Keratinocyte (primary cell): ENCODE data around the gene IPMK. TPM values are rescaled to one million over a fixed set of nuclear protein-coding genes. Genes with fewer than 3 reads are reported as not detected.
A peak's percentile ranks its signal among the peaks of the same experiment; 100 is the strongest.

Source experiments
- DNase-seq: peaks from one replicate; pipeline ENCODE4 v3.0.0-alpha.2; 2011; ENCODE audit warnings: low read depth, missing footprints, low spot score
- FAIRE-seq: peaks from 2 replicates; lab custom pipeline; 2011; peaks lifted over from hg19 to GRCh38; lab: Jason Lieb, UNC
- H2AFZ ChIP-seq: 2 replicates; pipeline ENCODE4 v1.6.0; 2012; ENCODE audit warnings: low read length, control low read depth, inconsistent platforms; ENCODE audit not compliant: control insufficient read depth
- H3K27ac ChIP-seq: 2 replicates; pipeline ENCODE4 v1.5.1; 2011; ENCODE audit warnings: low read length; ENCODE audit not compliant: control insufficient read depth, insufficient read depth
- H3K27me3 ChIP-seq: 3 replicates; pipeline ENCODE4 v1.6.0; 2011; ENCODE audit warnings: low read length; ENCODE audit not compliant: control insufficient read depth, insufficient read depth; ENCODE audit errors: extremely low read depth
- H3K36me3 ChIP-seq, 2 experiments: 2 replicates in 1 of 2; 3 replicates in 1 of 2; pipeline ENCODE4 v1.5.1; 2011; ENCODE audit warnings: low read length in 2 of 2, mild to moderate bottlenecking in 1 of 2; ENCODE audit not compliant: control insufficient read depth in 2 of 2, insufficient read depth in 2 of 2; ENCODE audit errors: extremely low read depth in 1 of 2
- H3K4me1 ChIP-seq: 3 replicates; pipeline ENCODE4 v1.5.1; 2011; ENCODE audit warnings: low read length; ENCODE audit not compliant: control insufficient read depth, insufficient read depth; ENCODE audit errors: extremely low read depth
- H3K4me2 ChIP-seq: 3 replicates; pipeline ENCODE4 v1.6.0; 2011; ENCODE audit warnings: low read depth, low read length; ENCODE audit not compliant: control insufficient read depth, insufficient read depth; ENCODE audit errors: extremely low read depth
- H3K4me3 ChIP-seq, 3 experiments: fragments of 200-600 bp in 1 of 3; sonication (generic) in 1 of 3; 2 replicates in 2 of 3; 3 replicates in 1 of 3; pipeline ENCODE4 v1.5.1; 2011 to 2016; ENCODE audit warnings: low read length in 3 of 3, mild to moderate bottlenecking in 3 of 3, control low read depth in 2 of 3, inconsistent platforms in 1 of 3, low read depth in 1 of 3, mixed read lengths in 1 of 3, mixed run types in 1 of 3, moderate library complexity in 1 of 3; ENCODE audit not compliant: control insufficient read depth in 2 of 3, insufficient read depth in 2 of 3; ENCODE audit errors: extremely low read depth in 1 of 3
- H3K79me2 ChIP-seq: 2 replicates; pipeline ENCODE4 v1.6.0; 2012; ENCODE audit warnings: low read length; ENCODE audit not compliant: control insufficient read depth, insufficient read depth
- H3K9ac ChIP-seq: 3 replicates; pipeline ENCODE4 v1.6.0; 2011; ENCODE audit warnings: low read length; ENCODE audit not compliant: control insufficient read depth, insufficient read depth; ENCODE audit errors: extremely low read depth
- H3K9me1 ChIP-seq: 3 replicates; pipeline ENCODE4 v1.6.0; 2011; ENCODE audit warnings: low read length; ENCODE audit not compliant: control insufficient read depth, insufficient read depth; ENCODE audit errors: extremely low read depth
- H3K9me3 ChIP-seq: 2 replicates; pipeline ENCODE4 v1.5.1; 2012; ENCODE audit warnings: low read depth, low read length; ENCODE audit not compliant: control insufficient read depth
- H4K20me1 ChIP-seq: 3 replicates; pipeline ENCODE4 v1.6.0; 2011; ENCODE audit warnings: low read length; ENCODE audit not compliant: control insufficient read depth, insufficient read depth; ENCODE audit errors: extremely low read depth
- EZH2 ChIP-seq: IDR thresholded peaks from one replicate; pipeline ENCODE4 v1.6.1; 2012; ENCODE audit warnings: inconsistent platforms, mild to moderate bottlenecking, low read length, moderate library complexity
- dilution Hi-C: fragments of 300-500 bp; cut with MboI; formaldehyde crosslinking; loops from one replicate; pipeline ENCODE4 v1.7.0; 2020; ENCODE audit warnings: low sequenced_read_pairs; ENCODE audit not compliant: extremely low pct_ligation_motif_present
- polyA plus RNA-seq, 5 experiments: library from polyadenylated mRNA; depleted of rRNA in 3 of 5; stranded (reverse) in 3 of 5; stranded (forward) in 1 of 5; unstranded in 1 of 5; fragments of >200 nt; gene quantifications; 1 replicate in 1 of 5; 2 replicates in 3 of 5; 3 replicates in 1 of 5; pipeline versions ENCODE4 v1.2.1 to v1.2.3, GENCODE V29; 2011 to 2012; ENCODE audit warnings: missing spikeins in 2 of 5, low read depth in 1 of 5, low replicate concordance in 1 of 5
- TF ChIP-seq, protein P1 (sequence below), 3 experiments: IDR thresholded peaks in 1 of 3; conservative IDR thresholded peaks in 1 of 3; optimal IDR thresholded peaks in 1 of 3; 2 replicates in 2 of 3; 3 replicates in 1 of 3; pipeline versions ENCODE3 to v1.5.1; 2011; ENCODE audit warnings: low read length in 3 of 3, mild to moderate bottlenecking in 3 of 3, moderate library complexity in 2 of 3, control low read depth in 1 of 3, inconsistent platforms in 1 of 3; ENCODE audit not compliant: insufficient read depth in 2 of 3; ENCODE audit errors: extremely low read depth in 1 of 3

IPMK gene
- polyA plus RNA-seq, 1 donor (not counting 4 experiments of a cell fraction or from before 2014, with no cell fraction given): 4.5 TPM

DNA sequence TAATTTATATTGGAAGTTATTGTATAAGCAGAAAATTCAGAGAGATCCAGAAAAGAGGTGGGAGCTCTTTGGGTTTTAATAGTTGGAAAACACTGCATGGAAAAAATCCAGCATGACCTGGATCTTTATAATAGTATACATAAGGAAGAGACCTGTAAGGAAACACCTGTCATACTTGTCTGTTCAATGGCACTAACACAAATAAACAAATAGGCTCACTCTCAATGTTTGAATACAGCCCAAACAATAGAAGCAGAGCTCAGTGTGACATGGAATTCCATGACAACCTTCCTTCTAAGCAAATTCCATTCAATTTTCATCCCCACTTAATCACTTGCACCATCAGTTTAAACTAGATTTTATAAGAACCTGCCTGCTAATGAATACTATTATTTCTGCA is 33.0 kb upstream of the IPMK start:
- Histone ChIP-seq H3K27ac (no peak overlapping the region), H3K79me2 (no peaks in the 10 kb centered on the region), H3K36me3 (no peaks in the 10 kb centered on the region), H3K4me1 (no peaks in the 10 kb centered on the region), H3K27me3 (peaks cover 3% of the 10 kb centered on the region), H3K9me1 (no peaks in the 10 kb centered on the region), H3K9ac (no peak overlapping the region), H3K4me3 (no peak overlapping the region), H4K20me1 (no peaks in the 10 kb centered on the region), H3K9me3 (no peaks in the 10 kb centered on the region), H3K4me2 (no peak overlapping the region), H2AFZ (no peak overlapping the region)
- TF ChIP-seq, protein P1, sequence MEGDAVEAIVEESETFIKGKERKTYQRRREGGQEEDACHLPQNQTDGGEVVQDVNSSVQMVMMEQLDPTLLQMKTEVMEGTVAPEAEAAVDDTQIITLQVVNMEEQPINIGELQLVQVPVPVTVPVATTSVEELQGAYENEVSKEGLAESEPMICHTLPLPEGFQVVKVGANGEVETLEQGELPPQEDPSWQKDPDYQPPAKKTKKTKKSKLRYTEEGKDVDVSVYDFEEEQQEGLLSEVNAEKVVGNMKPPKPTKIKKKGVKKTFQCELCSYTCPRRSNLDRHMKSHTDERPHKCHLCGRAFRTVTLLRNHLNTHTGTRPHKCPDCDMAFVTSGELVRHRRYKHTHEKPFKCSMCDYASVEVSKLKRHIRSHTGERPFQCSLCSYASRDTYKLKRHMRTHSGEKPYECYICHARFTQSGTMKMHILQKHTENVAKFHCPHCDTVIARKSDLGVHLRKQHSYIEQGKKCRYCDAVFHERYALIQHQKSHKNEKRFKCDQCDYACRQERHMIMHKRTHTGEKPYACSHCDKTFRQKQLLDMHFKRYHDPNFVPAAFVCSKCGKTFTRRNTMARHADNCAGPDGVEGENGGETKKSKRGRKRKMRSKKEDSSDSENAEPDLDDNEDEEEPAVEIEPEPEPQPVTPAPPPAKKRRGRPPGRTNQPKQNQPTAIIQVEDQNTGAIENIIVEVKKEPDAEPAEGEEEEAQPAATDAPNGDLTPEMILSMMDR (optimal IDR thresholded peaks at IDR 0.05 in 1 of 3, IDR thresholded peaks at IDR 0.05 in 1 of 3, conservative IDR thresholded peaks at IDR 0.05 in 1 of 3; ENCODE audit: extremely low read depth in 1 of 3, insufficient read depth in 2 of 3, low read length in 3 of 3): no peak
- no peak for TF ChIP-seq EZH2
- dilution Hi-C loops: no loop called here
- DNase-seq (no peak), FAIRE-seq (no peak)

DNA sequence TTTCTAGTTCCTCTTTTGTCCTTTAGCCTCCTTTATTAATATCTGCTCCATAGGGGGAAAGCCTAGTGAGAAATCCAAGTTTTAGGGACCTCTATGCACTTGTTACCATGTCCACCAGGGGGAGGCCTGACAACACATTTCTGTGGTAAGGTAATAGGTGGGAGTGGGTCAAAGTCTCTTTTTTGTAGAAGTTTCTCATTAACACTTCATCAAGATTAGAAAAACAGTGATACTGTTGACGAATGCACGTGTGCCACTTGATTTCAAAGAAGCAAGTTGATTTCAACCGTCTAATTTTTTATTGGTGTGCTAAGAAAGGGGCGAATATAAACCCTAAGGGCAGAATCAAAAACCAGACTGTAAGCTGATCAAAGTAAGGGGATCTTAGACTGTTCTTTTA is 31.9 kb upstream of the IPMK start:
- Histone ChIP-seq H3K4me1 (no peaks in the 10 kb centered on the region), H3K9me1 (no peaks in the 10 kb centered on the region), H4K20me1 (no peaks in the 10 kb centered on the region), H3K4me2 (no peak overlapping the region), H2AFZ (no peak overlapping the region), H3K4me3 (no peak overlapping the region), H3K27ac (no peak overlapping the region), H3K9ac (no peak overlapping the region), H3K27me3 (peaks cover 3% of the 10 kb centered on the region), H3K9me3 (no peaks in the 10 kb centered on the region), H3K36me3 (no peaks in the 10 kb centered on the region), H3K79me2 (no peaks in the 10 kb centered on the region)
- TF ChIP-seq, protein P1 (optimal IDR thresholded peaks at IDR 0.05 in 1 of 3, IDR thresholded peaks at IDR 0.05 in 1 of 3, conservative IDR thresholded peaks at IDR 0.05 in 1 of 3; ENCODE audit: extremely low read depth in 1 of 3, insufficient read depth in 2 of 3, low read length in 3 of 3): peak; percentile 70 to 77 (median 70)
- TF ChIP-seq EZH2: no peak
- FAIRE-seq (peak; percentile 77), DNase-seq (no peak)
- dilution Hi-C loops: no loop called here
